ENCODE data around the gene PI4KA.
A peak's percentile ranks its signal among the peaks of the same experiment; 100 is the strongest.

The PI4KA gene

DNA sequence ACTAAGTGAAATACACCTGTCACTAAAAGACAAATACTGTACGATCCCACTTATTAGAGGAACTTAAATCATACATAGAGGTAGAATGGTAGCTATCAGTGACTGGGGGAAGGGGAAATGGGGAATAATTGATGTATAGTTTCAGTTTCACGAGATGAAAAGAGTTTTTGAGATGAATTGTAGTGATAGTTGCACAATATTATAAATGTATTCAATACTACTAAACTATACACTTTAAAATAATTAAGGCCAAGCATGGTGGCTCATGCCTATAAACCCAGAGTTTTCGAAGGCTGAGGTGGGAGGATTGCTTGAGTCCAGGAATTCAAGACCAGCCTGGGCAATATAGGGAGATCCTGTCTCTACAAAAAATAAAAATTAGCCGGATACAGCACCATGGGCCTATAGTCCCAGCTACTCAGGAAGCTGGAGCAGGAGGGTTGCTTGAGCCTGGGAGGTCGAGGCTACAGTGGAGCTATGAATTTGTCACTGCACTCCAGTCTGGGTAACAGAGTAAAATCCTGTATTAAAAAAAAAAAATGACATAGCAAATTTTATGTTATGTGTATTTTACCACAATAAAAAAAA lies 44.3 kb downstream of the PI4KA start:
- DNase-seq, result no peak

DNA sequence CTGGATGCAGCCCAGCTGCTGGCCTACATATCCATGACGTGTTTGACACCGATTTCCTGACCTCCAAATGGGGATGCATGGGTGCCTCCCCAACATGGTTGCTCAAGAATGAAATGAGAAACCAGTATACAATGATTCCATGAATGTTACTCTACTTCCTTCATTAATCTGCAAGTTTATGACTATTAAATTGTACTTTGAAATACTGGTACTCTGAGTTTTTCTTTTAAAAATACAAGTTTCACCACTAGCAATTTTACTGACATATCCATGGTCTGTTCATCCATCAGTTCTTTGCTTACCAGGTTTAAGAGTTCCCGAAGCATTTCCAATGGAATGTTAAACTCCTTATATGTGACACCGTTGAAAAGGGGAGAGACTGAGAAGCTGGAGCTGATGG lies 45.6 kb downstream of the PI4KA start:
- no peak for DNase-seq

GRCh38 chr22:20811971-20812660 lies 46.5 kb downstream of the PI4KA start:
- no peak for DNase-seq

DNA sequence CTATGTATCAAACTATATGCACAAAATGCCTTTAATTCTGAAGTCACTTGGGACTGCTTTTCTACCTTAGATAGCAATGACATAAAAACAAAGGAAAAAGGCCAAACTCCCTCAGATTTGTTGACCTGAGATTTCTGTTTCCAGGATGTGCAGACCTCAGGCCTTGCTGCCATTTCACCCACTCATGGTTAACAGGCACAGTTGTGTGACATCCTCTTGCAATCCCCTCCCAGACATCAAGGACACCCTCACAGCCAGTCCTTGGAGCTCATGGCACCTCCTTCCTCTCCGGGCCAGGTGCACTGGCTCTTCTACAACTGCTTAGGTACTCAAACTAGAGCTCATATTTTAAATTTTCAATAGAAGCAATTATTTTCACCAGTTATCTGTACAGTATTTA lies 47.4 kb downstream of the PI4KA start:
- DNase-seq, result no peak

- DNase-seq, result no peak
Observed at GRCh38 chr22:20810645-20811044, 48.0 kb downstream of the PI4KA start.

DNA sequence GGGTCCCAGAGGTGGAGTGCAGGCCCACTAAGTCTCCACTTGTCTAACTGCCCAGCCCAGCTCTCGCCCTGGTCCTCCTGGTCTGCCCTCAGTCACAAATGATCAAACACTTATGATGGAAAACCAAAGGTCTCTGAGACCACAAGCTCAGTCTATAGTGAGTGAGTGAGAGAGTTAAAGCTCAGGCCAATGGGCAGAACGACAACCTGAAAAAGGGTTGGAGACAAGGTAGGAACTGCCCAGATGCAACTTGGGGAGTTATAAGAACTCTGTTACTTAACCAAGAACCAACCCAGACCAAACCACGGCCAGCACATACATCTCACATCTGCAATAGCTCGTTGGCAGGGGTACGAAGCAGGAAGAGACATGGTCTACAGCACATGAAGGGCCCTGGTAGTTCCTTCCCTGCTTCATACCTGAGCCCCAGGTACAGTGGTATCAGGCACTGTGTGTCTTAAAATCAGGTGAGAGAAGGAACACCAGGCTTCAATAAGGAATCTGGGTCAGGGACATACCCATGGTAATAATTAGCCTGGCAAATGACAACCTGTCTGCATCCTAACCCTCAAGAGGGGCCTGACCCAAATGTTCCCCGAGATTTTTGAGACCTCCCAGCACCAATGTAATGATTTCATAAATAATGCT lies 48.9 kb downstream of the PI4KA start:
- no peak for DNase-seq

- no peak for DNase-seq
Observed at GRCh38 chr22:20808844-20809243, 49.8 kb downstream of the PI4KA start.

GRCh38 chr22:20807315-20807752 lies 51.3 kb downstream of the PI4KA start:
- peak; percentile 12 to 14 for DNase-seq

- DNase-seq, result no peak
Observed at GRCh38 chr22:20805972-20806471, 52.6 kb downstream of the PI4KA start.

DNA sequence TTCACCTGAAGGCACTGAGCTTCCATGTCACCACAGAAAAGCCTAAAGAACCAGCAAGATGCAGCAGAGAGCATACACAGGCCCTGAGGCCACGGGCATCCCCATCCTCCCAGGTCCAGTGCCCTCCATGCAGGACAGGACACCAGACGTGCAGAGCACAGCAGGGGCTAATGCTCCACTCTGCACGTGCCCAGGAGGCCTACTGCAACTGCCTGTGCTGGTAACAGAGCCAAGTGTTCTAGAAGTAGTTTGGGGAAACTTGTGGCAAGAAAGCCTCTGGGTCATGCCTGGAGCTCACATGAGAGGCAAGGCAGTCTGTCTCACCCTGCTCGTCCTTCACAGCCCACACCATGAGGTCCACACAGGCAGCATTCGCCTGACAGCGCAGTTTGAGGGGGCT lies 54.0 kb downstream of the PI4KA start:
- no peak for DNase-seq

GRCh38 chr22:20803696-20804324 lies 54.8 kb downstream of the PI4KA start:
- no peak for DNase-seq

DNA sequence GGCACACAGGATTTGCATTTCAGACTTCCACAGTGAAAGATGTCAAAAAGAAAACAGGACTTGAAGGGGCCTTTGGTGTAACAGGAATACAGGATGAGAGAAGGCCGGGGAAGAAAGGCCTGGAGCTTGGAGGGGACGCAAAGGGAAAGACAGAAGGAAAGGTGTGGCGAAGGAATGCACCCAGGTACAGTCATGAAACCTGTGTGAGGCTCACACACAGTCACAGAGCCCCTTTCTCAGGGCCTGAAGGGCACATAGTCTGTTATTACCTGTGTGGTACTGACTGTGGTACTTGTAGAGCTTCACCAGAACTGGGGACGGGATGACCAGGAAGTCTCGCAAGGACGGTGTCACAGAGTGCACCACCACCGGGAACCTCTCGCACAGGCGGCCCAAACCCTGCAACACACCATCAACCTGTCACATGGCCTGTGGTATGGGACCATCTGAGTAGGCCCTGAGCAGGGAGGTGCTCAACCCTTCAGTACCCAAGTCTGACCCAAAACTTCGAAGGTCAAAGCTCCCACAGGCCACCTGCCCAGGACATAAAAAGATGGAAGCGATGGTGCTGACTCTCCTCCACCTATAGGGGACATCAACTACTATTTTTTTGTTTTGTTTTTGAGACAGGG lies 55.6 kb downstream of the PI4KA start:
- DNase-seq, result no peak

GRCh38 chr22:20802452-20802851 lies 56.2 kb downstream of the PI4KA start:
- no peak for DNase-seq

DNA sequence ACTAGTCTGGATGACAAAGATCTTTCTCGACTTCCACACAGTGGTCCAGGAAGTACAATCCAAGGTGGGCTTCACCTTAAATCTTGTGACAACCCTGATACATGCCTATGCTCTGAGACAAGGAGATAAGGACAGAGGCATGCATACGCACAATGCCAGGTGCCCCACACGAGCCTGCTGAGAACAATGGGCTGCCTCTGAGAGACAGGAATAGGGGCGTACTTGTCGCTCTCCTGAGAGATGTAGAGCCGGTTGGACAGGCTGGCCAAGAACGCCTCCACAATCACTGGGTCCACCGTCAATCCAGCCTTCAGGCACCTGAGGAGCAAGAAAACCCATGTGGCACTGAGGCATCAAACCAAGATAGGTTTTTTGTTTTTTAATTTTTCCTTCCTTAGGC lies 59.2 kb downstream of the PI4KA start:
- DNase-seq, result no peak

- DNase-seq, result no peak
Observed at GRCh38 chr22:20798974-20799373, 59.6 kb downstream of the PI4KA start.

- no peak for DNase-seq
Observed at GRCh38 chr22:20798218-20798617, 60.4 kb downstream of the PI4KA start.

- no peak for DNase-seq
Observed at GRCh38 chr22:20796731-20797130, 61.9 kb downstream of the PI4KA start.

DNA sequence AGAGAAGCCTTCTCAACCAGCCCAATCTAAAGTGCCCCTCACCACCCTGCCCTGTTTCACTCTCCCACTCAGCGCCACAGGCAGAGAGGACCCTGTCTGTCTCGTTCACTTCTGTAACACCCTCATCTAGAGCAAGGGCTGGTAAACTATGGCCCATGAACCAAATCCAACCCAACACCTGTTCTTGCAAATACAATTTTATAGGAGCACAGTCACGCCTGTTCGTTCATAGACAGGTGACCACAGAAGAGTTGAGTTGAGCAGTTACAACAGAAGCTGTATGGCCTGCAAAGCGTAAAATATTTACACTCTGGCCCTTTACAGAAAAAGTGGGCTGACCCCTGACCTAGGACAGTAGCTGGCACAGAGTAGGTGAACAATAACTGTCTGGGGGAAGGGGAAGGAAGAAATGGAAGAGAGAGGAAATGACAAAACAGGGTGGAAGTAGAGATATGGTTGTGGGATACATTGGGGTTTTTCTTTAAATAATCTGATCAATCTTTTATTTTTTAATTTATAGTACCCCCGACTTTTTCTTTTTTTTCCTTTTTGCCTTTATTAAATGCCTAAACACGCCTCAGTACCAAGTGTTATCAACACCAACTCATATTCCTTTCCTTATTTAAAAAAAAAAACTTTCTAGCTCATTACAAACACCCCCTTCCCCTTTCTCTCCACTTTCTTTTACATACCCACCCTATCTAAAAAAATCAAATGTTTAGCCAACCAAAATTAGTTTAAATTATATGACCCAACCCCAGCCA lies 63.8 kb downstream of the PI4KA start:
- no peak for DNase-seq

DNA sequence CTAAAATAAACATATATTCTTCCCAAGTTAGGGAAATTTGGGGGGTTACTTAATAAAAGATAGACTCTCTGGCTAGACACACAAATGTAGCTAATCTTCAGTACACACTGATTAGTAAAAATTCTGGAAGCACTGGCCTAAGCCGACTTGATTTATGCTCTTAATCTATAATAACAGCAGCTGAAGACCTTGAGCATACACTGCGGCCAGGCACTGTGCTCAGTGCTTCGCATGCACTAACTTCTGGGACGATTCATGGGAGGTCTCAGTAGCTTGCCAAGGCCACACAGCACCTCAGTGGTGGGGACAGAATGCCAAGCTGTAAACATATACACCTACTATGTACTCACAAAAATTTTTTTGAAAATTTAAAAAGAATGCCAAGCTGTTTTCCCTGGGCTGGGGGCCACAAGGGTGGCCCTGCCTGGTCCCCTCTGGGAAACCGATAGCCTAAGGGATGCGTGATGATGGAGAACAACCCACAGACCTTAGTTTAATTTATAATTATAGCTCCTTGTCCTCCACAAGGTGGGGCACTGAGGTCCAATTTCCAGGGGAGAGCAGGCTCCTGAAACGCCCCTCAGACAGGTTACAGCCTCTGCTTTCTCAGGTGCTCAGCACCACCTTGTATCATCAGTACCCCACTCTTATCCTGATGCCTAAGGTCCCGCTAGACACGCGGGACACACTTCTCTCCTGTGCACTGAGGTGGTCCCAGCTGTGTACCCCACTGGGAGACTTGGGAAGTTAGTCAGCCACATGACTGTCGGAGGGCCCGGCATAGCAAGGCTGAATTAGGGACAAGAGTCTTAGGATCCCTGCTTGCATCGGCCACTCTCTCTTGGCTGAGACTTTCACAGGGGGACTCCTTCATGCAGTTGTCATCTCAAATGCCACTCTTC lies 64.6 kb downstream of the PI4KA start:
- DNase-seq, result no peak

DNA sequence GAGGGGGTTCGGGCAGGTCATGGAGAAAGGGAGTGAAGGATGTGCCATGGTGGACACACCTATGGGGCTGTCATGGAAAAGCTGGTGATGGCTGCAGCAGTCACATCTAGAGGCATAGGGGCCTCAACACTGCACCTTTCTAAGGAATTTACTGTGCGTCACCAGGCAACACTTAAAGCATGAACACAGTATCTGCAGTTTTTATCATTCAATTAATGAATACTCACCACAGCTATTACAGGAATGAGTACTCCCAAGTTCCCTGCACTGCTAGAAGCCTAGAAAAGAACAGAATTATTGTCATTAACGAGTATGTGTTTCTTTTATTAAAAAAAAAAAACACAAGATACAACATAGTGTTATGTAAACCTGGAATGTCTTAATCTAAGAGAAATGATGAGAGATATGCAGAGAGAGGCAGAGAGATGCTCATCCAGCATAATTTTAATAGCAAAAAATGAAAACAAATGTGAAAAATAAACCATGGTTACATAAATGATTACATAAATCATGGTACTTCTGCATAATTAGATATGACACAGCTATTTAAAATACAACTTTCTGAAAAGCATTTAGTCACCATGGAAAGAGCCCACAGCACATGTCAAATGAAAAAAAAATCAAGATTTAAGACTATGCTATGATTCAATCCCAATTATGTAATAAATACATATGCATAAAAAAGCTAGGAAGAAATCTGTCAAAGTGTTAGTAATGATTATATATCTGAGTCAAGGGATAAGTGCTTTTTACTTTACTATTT lies 65.5 kb downstream of the PI4KA start:
- DNase-seq, result peak in 1 of 2 donors; percentile 36
